ENCODE measurements around the gene DNAH11. TPM values are rescaled to one million over a fixed set of nuclear protein-coding genes. Genes with fewer than 3 reads are reported as not detected.
"Not testable (repeated sequence)": the region's sequence is repeated elsewhere in the genome, so short reads cannot be mapped to it uniquely, and the experiment has no call there.

Gene DNAH11
- total and polyA plus RNA-seq, 2 of the 4 experiments (the other 2 are of a cell fraction) = not detected

DNA sequence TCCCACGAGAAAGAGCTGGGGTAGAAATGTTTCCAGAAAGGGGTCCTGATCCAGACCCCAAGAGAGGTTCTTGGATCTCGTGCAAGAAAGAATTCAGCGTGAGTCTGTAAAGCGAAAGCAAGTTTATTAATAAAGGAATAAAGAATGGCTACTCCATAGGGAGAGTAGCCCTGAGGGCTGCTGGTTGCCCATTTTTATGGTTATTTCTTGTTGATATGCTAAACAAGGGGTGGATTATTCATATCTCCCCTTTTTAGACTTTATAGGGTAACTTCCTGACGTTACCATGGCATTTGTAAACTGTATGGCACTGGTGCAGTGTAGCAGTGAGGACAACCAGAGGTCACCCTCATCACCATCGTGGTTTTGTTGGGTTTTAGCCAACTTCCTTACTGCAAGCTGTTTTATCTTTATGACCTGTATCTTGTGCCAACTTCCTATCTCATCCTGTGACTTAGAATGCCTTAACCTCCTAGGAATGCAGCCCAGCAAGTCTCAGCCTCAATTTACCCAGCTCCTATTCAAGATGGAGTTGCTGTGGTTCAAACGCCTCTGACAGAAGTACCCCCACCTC, 322.9 kb downstream of the DNAH11 start:
- H3K4ac ChIP-seq (ENCODE audit: low read depth, low read length); H3K4me2 ChIP-seq (ENCODE audit: low read depth, low read length); H3K9ac ChIP-seq (ENCODE audit: low read depth, low read length); DNase-seq; in situ Hi-C loops (cut with MboI; ENCODE audit: low sequenced_read_pairs); BruUV-seq (replicated peaks); H3K27me3 ChIP-seq (ENCODE audit: control insufficient read depth, insufficient read depth, low read length); H3K9me1 ChIP-seq (ENCODE audit: insufficient read depth, low read length); H2AK5ac ChIP-seq (ENCODE audit: low read depth, low read length); H3K56ac ChIP-seq (ENCODE audit: extremely low read depth, insufficient read depth, low read length); H3K9me3 ChIP-seq (ENCODE audit: control insufficient read depth, insufficient read depth, low read length); H3K4me3 ChIP-seq (ENCODE audit: insufficient read depth, low read depth, low read length); H2BK120ac ChIP-seq (ENCODE audit: low read depth, low read length); H3K18ac ChIP-seq (ENCODE audit: low read depth, low read length); H4K8ac ChIP-seq (ENCODE audit: low read depth in 2 of 2, low read length in 2 of 2); H4K5ac ChIP-seq (ENCODE audit: low read depth, low read length); dilution Hi-C loops (cut with HindIII; ENCODE audit: low sequenced_read_pairs, unreplicated experiment); H4K91ac ChIP-seq (ENCODE audit: insufficient read depth, low read depth, low read length); H4K20me1 ChIP-seq (ENCODE audit: insufficient read depth, low read length); H2BK20ac ChIP-seq (ENCODE audit: low read depth, low read length); ATAC-seq (ENCODE audit: low read depth); H2BK15ac ChIP-seq (ENCODE audit: low read depth, low read length); intact Hi-C loops (cut with micrococcal nuclease); H3K36me3 ChIP-seq (ENCODE audit: control insufficient read depth, insufficient read depth, low read length); H2AFZ ChIP-seq (replicated peaks; ENCODE audit: low read length, poor library complexity); H2AK9ac ChIP-seq (replicated peaks; ENCODE audit: low read depth, low read length, poor library complexity); H3K79me1 ChIP-seq (ENCODE audit: low read depth in 1 of 2, low read length in 2 of 2); H2BK5ac ChIP-seq (ENCODE audit: low read depth, low read length, poor library complexity, severe bottlenecking); H3K27ac ChIP-seq (ENCODE audit: insufficient read depth, low read length); POLR2A ChIA-PET (ENCODE audit: unreplicated experiment); H3K23ac ChIP-seq (ENCODE audit: low read depth, low read length); H3K4me1 ChIP-seq (ENCODE audit: control insufficient read depth, insufficient read depth, low read length); H3K14ac ChIP-seq (replicated peaks; ENCODE audit: low read depth, low read length): not testable (repeated sequence)
- WGBS, 2 experiments (ENCODE audit: extremely low coverage in 2 of 2, insufficient read length in 1 of 2) = 20% methylated on average over 1 of the region's 7 CpGs; no CpG with 5 or more reads in 1 of the 2 experiments
- CTCF ChIA-PET = interaction anchor here (0.7 kb wide), 1 partner anchor 26 kb away, joined by 3 read pairs; no protein-coding TSS in a partner anchor

All from IMR-90 (cell line).